DOHH2 (cell line): ENCODE measurements around the gene AATF.

Source experiments
- EZH2phosphoT487 ChIP-seq: fragments of 200-600 bp; sonication (generic); IDR thresholded peaks from 2 replicates; pipeline ENCODE4 v1.6.1; 2017; ENCODE audit warnings: borderline replicate concordance, mild to moderate bottlenecking, antibody characterized with exemption, low read length, moderate library complexity, mixed read lengths
- TF ChIP-seq, protein P1 (sequence below): fragments of 200-600 bp; sonication (generic); IDR thresholded peaks from one replicate; pipeline ENCODE4 v1.5.1; 2014; ENCODE audit warnings: antibody characterized with exemption, mild to moderate bottlenecking, low read depth, low read length; ENCODE audit not compliant: poor library complexity, severe bottlenecking

DNA sequence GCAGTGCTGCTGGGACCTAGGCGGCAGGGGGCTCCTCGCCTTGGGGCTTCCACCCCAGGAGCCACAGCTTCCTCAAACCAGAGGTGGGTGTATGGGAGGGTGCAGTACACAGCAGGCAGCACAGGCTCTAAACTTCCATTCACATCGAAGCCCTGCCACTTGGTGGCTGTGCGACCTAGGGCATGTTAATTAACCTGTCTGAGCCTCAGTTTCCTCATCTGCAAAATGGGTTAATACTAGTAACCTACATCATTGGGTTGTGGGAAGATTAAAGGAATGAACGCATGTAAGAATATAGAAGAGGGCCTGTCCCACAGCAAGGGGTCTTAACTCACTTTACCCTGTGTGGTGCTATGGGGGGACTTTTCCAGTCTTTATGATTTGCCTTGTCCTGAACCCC is 38.2 kb upstream of the AATF start:
- TF ChIP-seq, protein P1, sequence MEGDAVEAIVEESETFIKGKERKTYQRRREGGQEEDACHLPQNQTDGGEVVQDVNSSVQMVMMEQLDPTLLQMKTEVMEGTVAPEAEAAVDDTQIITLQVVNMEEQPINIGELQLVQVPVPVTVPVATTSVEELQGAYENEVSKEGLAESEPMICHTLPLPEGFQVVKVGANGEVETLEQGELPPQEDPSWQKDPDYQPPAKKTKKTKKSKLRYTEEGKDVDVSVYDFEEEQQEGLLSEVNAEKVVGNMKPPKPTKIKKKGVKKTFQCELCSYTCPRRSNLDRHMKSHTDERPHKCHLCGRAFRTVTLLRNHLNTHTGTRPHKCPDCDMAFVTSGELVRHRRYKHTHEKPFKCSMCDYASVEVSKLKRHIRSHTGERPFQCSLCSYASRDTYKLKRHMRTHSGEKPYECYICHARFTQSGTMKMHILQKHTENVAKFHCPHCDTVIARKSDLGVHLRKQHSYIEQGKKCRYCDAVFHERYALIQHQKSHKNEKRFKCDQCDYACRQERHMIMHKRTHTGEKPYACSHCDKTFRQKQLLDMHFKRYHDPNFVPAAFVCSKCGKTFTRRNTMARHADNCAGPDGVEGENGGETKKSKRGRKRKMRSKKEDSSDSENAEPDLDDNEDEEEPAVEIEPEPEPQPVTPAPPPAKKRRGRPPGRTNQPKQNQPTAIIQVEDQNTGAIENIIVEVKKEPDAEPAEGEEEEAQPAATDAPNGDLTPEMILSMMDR = no peak
- TF ChIP-seq EZH2phosphoT487 = no peak
